ENCODE results near the gene SLTM.
"Not testable (repeated sequence)": the region's sequence is repeated elsewhere in the genome, so short reads cannot be mapped to it uniquely, and the experiment has no call there.

Gene SLTM

DNA sequence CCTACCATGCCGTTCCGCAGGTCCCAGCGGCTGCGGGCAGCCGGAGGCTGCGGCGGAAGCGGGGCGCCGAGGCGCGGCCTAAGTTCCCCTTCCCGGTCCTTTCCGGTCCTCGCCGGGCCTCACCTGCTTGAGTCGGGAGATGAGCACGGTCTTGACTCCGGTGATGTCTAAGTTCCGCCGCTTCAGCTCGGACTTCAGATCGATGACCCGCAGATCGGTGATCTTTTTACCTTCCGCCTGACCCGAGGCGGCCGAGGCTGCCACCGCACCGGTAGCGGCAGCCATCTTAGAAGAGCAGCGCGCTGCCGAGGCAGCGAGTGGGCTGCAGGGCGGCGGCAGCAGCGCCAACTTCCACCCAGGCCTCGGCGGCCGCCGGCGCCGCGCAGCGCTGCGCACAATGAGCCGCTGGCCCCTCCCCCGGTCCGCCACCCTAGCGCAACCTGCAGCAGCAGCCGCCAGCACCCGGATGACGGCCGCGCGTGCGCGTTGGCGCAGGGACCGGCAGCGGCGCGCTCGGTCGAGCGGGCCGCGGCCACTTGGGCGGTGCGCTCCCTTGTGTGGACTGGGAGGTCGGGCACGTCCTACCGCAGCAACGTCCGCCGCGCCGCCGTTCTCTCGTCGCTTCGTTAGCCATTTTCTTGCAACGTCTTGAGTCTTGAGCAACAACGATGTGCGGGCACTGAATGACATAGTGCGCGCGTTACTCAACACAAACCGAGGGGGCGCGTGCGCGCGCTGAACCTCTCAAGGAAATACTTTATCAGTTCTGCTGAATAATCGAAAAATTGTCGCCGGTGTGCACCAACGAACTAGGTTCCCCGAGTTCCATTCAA is at the start of gene SLTM:
Gene SLTM (minus strand): TSS at position 399 of the 833 bp plus-strand sequence. CDS start 114 bp downstream, at position 285.
- in situ Hi-C loops (cut with MboI; ENCODE audit: low sequenced_read_pairs) = no loop called here

DNA sequence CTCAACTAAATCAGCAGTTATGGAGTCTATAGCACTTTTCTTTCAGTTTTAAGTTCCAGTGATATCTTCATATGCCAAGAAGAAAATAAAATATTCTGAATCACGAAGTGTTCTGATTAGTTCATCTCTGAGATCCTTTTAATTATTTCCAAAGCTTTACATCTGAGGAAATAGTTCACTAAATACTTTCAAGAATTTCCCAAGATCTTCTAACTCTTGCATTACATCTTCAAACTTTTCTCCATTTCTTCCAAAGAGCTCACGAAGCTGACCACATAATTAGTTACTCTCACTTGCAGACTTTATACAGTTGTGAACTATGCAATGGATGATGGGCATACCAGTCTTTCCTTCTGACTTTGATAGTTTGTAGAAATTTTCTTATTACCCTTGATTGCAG is 49.8 kb upstream of the SLTM start:
- in situ Hi-C loops (cut with MboI; ENCODE audit: low sequenced_read_pairs) = no loop called here

DNA sequence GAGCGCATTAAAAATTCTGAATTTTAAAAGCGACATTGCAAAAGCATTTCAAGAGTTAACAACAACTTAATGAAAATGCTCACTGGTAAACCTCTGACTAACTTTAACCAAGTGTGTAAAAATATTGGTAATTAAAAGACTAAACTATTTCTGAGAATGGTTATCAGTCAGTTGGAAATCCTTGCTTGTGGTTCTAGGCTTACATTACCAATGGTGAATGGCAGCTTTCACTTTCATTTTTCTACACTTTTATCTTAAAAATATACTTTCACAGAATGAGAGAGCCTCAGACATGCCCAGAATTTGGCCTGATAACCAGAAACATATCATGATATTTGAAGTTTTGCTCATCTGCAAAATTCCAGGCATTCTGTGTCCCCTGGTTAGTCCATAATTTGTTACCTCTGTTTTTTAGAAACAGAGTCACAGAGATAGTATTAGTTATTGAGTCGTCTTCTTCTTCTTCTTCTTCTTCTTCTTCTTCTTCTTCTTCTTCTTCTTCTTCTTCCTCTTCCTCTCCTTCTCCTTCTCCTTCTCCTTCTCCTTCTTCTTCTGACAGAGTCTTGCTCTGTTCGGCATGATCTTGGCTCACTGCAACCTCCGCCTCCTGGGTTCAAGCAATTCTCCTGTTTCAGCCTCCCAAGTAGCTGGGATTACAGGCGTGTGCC is 48.5 kb upstream of the SLTM start:
- in situ Hi-C loops (cut with MboI; ENCODE audit: low sequenced_read_pairs) = no loop called here

DNA sequence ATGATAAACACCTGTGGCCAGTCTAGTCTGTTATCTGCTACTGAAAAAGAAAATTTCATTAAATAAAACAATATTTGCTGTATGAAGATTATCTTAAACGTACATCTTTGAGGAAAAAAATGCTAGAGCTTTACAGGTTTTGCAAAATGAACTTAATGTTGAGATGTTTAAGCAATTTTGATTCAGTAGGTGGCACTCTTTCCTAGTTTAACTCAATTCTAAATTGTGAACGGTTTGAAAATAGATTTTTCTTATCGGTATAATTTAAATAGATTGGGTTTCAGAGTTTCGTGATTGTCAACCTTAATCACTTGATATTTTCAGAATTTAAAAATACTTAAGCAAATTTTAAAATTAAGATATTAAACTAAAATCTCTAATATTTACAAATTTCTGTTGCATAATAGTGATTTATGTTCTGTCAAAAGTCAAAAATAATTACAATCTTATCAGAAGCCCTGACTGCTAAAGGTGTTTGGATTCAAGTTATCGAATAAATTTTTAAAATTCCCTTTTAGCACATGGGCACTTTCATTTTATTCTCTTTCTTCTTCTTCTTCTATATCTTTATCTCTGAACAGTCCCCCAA is 47.0 kb upstream of the SLTM start:
- in situ Hi-C loops (cut with MboI; ENCODE audit: low sequenced_read_pairs) = no loop called here

DNA sequence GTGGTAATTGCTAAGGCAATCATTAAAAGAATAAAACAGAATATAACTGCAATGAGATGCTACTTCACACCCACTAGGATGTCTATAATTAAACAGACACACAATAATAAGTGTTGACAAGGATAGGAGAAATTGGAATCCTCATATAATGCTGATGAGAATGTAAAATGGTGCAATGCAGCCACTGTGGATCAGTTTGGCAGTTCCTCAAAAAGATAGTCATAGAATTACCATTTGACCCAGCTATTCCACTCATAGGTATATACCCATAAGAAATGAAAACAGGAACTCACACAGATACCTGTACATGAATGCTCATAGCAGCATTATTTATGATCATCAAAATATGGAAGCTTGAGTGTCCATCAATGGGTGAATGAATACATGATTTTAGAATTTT is 44.4 kb upstream of the SLTM start:
- in situ Hi-C loops (cut with MboI; ENCODE audit: low sequenced_read_pairs) = no loop called here

DNA sequence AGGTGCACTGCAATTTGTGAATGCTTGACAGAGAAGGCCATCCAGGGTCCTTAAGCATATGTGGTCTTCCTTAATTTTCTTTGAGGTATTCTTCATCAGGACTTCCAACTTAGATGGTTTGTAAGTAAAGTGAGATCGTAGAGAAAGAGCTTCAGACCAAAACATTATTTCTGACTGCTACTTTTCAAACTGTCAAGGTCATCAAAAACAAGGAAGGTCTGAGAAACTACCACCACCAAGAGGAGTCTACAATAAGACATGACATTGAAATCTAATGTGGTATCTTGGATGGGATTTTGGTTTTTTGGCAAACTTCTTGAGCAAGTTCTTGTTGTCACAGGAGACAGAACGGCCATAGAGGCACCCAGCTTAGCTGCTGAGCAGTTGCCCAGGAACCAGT is 34.0 kb upstream of the SLTM start:
- in situ Hi-C loops (cut with MboI; ENCODE audit: low sequenced_read_pairs) = no loop called here

DNA sequence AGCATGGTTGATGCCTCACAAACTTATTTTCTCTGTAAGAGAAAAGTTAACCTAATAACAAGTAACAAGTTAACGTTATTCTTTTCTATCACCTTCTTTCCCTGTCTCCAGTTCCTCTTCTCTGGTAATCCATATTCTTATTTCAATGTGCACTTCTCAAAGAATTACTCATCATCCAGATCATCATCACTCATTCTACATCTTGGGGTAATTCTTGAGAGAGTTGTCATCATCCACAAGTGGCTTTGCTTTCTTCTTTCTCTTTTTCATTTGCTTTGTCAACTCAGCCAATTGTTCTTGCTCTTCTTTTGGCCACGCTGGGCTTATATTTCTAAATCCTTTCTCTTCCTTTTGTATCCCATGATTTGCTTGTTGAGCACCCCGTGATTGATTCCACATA is 33.2 kb upstream of the SLTM start:
- in situ Hi-C loops (cut with MboI; ENCODE audit: low sequenced_read_pairs) = no loop called here

DNA sequence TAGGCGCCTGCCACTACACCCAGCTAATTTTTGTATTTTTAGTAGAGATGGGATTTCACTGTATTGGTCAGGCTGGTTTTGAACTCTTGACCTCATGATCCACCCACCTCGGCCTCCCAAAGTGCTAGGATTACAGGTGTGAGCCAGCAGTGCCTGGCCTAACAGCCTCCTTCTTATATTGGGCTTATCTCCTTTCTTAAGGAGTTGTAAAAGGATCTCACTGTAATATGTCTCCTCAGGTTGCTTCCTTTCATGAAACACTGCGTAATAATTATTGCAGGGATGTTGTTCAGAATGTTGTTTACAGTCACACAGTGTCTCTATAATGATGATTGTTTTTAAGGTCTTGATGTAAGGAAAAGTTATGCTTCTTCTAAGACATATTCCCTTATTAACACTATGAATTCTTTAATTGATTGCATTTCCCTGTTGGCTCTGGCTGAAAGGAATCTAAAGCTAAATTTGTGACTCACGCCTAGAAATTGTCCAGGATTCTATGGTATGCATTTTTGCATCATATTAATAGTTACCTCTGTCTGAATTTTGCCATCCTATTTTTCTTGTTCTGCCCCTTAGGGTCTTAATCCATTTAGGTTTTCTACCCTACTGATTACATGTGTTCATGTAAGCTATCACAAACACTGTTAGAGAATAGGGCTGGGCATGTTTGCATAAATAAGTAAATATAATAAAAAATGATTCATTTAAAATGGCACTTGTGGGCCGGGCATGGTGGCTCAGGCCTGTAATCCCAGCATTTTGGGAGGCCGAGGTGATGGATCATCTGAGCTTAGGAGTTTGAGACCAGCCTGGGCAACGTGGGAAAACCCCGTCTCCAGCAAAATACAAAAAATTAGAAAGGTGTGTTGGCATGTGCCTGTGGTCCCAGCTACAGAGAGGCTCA is 29.4 kb upstream of the SLTM start:
- in situ Hi-C loops (cut with MboI; ENCODE audit: low sequenced_read_pairs) = no loop called here

DNA sequence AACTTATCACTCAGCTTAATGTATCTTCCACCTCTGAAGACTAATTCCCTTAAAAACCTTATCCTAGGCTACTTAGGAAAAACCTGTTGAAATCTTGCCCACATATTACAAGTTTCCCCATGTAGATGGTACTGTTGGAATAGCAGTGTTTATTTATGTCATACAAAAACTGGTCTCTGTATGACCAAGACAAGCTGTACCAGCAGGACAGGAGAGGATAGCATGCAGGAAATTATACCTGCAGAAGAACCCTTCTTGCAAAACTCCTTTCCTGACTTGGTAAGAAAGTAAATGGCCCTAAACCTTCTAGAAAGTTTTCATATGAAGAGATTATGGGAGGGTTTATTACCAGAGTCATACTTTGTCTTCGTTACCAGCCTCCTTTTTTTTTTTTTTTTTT is 28.7 kb upstream of the SLTM start:
- in situ Hi-C loops (cut with MboI; ENCODE audit: low sequenced_read_pairs) = no loop called here

DNA sequence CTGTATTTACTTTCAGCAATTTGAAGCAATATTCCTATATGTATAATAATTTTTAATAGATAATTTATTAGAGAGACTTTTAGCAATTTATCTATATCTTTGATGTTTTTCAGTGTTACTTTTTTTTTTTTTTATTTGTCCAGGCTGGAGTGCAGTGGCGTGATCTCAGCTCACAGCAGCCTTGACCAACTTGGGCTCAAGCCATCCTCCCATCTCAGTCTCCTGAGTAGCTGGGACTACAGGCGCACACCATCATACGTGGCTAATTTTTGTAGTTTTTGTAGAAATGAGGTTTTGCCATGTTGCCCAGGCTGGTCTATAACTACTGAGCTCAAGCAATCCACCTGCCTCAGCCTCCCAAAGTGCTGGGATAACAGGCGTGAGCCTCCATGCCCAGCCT is 25.3 kb upstream of the SLTM start:
- in situ Hi-C loops (cut with MboI; ENCODE audit: low sequenced_read_pairs) = no loop called here

DNA sequence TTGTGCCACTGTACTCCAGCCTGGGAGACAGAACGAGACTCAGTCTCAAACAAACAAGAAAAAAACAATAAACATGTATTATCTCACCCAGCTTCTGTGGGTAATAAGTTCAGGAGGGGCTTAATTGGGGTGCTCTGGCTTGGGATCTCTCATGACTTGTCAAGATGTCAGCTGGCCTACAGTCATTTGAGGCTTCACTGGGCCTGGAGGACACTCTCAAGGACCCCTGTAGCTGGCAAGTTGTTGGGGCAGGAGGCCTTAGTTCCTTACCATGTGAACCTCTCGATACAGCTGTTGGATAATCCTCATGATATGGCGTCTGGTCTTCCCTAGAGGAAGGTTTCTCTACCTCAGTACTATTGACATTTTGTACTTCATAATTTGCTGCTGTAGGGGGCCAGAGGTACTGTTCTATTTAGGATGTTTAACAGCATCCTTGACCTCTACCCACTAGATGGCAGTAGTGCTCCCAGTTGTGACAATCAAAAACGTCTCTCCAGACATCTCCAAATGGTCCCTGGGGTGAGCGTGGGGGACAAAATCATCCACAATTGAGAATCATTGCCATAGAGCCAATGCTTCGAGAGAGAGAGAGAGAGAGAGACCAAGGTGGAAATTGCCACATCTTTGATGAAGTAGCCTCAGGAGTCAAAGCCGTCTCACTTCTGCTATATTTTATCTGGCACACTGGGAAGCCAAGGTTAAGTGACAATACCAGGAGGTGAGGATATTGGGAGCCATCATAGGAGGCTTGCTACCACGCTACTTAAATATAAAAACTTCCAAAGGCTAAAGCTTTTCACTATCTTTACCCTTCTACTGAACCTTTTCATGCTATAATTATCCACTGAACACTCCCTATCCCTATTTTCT is 23.9 kb upstream of the SLTM start:
- in situ Hi-C loops (cut with MboI; ENCODE audit: low sequenced_read_pairs) = no loop called here

DNA sequence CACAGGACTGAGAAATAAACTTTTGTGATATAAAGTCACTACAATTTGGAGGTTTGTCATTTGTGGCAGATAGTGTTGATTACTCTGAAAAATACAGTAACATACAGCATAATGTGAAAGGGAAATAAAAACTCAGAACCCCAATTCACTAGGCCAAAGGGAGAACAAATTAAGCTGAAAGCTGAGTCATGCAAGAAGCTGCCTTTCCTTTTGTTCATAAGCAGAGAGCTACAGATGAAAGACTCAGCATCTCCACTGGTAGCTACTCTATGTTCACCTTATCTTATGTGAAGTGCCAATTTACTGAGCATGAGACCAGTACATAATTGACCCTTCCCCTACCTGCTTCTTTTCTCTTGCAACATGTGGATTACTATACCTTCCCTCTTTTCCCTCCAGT is 19.3 kb upstream of the SLTM start:
- in situ Hi-C loops (cut with MboI; ENCODE audit: low sequenced_read_pairs) = no loop called here

DNA sequence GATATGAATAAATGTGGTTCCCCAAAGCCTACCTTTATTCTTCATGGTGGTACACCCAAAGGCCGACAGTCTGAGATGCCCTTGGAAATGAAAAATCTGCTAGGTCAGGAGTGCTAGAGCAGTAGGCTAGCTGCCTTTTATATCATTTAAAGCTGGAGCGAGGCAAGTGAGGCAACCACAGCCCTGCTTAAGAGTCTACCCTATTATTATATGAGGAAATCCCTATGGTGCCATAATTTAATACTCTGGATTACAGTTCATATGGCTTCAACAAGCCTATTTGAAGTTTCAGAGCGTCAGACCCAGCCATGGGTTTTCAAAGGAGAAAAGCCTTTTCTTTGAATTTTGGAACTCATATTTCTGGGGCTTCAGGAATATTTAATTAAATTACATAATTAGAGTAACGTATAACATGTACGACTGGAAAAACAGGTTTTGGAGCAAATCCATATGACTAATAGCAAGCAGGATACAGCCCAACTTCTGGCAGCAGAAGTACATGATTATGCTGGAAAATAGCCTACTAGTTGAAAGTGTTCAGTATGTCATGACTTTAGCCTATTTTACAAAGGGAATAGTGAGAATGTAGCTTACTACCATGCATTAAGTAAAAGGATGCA is 18.0 kb upstream of the SLTM start:
- in situ Hi-C loops (cut with MboI; ENCODE audit: low sequenced_read_pairs) = no loop called here

DNA sequence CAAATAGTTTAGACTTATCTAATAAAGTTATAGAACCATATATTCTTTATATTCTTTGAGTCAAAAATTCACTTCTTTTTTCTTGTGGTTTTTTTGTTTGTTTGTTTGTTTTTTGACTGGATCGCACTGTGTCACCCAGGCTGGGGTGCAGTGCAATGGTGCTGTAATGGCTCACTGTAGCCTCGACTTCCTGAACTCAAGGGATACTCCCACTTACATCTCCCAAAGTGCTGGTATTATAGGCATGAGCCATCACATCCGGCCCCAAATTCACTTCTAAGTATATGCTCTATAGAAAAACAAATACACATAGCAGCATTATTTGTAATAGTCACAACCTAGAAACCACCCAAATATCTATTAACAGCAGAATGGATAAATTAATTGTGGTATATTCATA is 13.7 kb upstream of the SLTM start:
- in situ Hi-C loops (cut with MboI; ENCODE audit: low sequenced_read_pairs) = no loop called here

DNA sequence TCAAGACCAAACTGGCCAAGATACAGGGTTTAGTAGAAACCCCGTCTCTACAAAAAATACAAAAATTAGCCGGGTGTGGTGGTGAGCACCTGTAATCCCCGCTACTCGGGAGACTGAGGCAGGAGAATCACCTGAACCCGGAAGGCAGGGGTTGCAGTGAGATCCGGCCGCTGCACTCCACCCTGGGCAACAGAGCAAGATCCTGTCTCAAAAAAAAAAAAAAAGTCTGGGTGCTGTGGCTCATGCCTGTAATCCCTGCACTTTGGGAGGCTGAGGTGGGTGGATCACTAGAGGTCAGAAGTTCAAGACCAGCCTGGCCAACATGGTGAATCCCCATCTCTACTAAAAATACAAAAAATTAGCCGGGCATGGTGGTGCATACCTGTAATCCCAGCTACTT is 1.5 kb upstream of the SLTM start:
- in situ Hi-C loops (cut with MboI; ENCODE audit: low sequenced_read_pairs) = not testable (repeated sequence)

DNA sequence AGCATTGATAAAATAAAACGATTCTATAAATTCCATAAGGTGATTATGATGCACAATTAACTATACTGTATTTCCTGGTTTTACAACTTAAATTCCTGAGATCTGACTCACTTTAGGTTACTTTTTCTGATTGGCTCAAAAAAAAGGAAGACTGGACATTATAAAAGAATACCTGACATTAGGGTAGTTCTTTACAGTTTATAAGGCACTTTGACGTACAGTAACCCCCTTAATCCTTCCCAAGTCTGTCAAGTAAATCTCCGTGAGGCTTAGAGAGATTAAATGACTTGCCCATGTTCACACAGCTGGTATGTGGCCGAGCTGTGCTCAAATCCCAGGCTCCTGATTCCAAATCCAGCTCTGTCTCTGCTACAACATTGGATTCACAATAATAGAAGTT is 1.0 kb upstream of the SLTM start:
- in situ Hi-C loops (cut with MboI; ENCODE audit: low sequenced_read_pairs) = no loop called here

DNA sequence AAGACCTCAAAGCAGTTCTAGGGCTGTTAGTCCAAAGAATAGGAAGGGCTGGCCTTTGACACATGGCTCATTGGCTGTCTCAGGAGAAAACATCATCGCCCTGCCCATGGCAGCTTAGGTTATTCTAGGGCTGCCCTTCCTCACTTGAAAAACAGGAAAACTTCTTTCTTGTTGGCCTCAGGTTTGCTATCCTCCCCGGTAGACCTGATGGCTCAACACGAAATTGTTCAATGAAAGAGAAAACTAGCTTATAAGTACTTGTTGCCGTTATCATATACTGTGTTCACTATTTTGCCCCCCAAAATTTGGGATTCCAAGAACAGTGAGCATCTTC is 602 bp upstream of the SLTM start:
- in situ Hi-C loops (cut with MboI; ENCODE audit: low sequenced_read_pairs) = no loop called here

DNA sequence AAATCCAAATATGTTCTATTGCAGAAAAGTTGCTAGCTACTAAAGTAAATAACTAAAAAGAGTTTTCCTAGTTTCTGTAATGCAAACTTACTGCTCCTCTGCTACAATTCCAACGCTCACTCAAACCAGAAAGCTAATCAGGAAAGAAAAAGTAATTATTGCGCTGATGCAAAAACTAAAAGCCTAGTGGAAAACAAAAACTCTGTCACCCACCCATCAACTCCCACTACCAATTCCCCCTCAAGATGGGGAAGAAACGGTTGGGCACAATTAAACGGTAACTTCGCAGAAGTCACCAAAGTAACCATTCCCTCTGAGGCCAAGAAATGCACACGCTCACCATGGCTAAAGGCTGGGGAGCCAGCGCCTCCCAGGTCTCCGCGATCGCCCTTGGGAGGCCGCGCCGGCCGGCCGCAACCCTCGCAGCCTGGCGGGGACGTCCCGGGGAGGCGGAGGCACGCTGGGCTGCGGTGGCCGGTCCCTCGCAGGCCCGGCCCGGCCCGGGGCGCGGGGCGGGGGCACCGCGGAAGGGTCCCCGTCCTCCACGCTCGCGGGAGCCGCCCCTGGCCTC is 684 bp downstream of the SLTM start:
- in situ Hi-C loops (cut with MboI; ENCODE audit: low sequenced_read_pairs) = no loop called here

DNA sequence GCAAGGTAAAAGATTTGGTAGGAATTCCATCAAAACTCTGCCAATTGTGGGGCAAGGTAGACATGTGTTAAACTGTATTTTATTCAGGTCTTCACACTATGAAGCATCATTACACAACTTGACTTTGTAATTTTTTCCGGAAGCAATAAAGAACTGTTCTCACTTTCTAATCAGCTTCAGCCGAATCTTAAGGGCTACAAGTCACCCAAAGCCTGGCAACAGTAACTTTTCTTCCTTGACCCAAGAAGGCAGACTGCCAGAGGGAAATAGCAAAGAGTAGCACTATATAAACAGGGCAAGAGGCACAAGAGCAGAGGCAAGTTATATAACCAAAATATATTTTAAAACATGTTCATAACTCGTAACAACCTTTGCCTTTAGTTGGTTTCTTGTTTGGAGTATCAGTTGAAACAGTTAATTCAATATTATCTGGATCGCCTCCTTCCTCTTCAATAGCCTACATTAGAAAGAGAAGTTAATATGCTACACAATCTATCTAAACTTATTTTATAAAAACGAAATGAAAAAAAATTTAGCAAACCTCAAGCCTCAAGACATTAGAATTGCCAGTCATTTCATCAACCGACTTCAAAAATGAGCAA is 1.4 kb downstream of the SLTM start:
- in situ Hi-C loops (cut with MboI; ENCODE audit: low sequenced_read_pairs) = no loop called here

Data from hTERT RPE-1 (cell line).